HG03039 (cell line): ENCODE data around the gene SEMA4D.
"Not testable (repeated sequence)": the region's sequence is repeated elsewhere in the genome, so short reads cannot be mapped to it uniquely, and the experiment has no call there.

Source experiments
- ATAC-seq: cut with Tn5 transposase; IDR thresholded peaks from one replicate; pipeline ENCODE4 v1.9.1; 2021; ENCODE audit warnings: mild to moderate bottlenecking, moderate library complexity; ENCODE audit not compliant: unreplicated experiment

SEMA4D gene

GRCh38 chr9:89482056-89482851 is 15.7 kb downstream of the SEMA4D start:
- ATAC-seq, result no peak

DNA sequence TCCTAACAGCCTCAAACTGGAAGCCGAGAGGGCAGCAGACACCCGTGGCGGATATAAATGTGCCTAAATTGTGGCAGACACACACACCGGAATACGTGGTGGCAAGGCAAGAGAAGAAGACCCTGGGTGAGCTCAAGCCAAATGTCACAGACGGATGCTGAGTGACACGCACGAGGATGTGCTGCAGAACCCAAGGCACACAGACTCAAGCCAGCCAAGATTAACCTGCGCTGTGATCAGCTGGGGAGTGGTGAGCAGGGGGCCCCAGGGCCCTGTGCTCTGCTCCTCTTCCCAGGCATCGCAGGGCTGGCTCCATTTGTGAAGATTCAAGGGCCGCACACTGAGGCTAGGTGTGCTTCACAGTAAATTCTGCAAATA is 16.4 kb downstream of the SEMA4D start:
- no peak for ATAC-seq

- no peak for ATAC-seq
Observed at GRCh38 chr9:89480825-89481537, 16.9 kb downstream of the SEMA4D start.

DNA sequence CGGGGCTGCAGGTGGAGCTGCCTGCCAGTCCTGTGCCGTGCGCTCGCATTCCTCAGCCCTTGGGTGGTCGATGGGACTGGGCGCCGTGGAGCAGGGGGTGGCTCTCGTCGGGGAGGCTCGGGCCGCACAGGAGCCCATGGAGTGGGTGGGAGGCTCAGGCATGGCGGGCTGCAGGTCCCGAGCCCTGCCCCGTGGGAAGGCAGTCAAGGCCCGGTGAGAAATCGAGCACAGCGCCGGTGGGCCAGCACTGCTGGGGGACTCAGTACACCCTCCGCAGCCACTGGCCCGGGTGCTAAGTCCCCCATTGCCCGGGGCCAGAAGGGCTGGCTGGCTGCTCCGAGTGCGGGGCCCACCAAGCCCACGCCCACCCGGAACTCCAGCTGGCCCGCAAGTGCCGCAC is 17.5 kb downstream of the SEMA4D start:
- not testable (repeated sequence) for ATAC-seq

GRCh38 chr9:89479669-89480011 is 18.3 kb downstream of the SEMA4D start:
- ATAC-seq, result not testable (repeated sequence)

GRCh38 chr9:89478821-89479668 is 18.9 kb downstream of the SEMA4D start:
- ATAC-seq, result no peak

- no peak for ATAC-seq
Observed at GRCh38 chr9:89477811-89478630, 19.9 kb downstream of the SEMA4D start.

GRCh38 chr9:89477384-89477783 is 20.5 kb downstream of the SEMA4D start:
- no peak for ATAC-seq

- no peak for ATAC-seq
Observed at GRCh38 chr9:89476546-89476945, 21.4 kb downstream of the SEMA4D start.

GRCh38 chr9:89475891-89476440 is 21.9 kb downstream of the SEMA4D start:
- ATAC-seq, result no peak

DNA sequence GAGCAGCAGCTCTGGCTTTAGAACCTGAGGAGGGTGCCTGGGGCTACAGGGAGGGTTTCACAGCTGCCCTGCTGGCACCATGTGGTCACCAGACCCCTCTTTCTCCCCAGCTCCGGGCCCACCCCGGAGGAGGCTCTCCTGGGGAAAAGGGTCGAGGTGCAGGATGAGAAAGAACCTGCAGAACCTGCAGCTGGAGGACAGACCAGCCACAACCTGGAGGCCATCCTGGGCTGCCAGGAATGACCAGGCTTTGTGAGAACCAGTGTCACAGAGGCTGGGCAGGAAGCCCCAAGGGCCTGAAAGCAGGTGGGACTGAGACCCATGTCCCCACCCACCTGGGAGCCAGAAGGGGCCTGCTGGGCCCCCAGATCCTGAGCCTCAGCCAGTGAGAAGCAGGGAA is 23.0 kb downstream of the SEMA4D start:
- no peak for ATAC-seq

- ATAC-seq, result no peak
Observed at GRCh38 chr9:89473762-89474469, 24.0 kb downstream of the SEMA4D start.

DNA sequence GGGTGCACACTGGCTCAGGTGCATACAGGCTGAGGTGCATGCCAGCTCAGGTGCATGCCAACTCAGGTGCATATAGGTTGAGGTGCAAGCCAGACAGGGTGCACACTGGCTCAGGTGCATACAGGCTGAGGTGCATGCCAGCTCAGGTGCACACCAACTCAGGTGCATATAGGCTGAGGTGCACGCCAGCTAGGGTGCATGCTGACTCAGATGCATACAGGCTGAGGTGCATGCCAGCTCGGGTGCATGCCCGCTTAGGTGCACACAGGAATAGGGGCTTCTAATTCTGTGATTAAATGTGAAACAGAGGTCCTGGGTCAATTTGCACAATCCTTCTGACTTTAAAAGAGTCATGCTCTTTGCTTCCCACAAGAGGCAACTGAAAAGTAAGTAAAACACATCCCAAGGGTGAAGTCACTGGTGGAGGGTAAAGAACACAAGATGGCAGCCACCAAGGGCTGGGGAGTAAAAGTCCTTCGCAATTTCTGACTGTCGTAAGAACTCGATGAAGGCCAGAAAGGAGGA is 26.1 kb downstream of the SEMA4D start:
- not testable (repeated sequence) for ATAC-seq

GRCh38 chr9:89471390-89471789 is 26.5 kb downstream of the SEMA4D start:
- no peak for ATAC-seq

DNA sequence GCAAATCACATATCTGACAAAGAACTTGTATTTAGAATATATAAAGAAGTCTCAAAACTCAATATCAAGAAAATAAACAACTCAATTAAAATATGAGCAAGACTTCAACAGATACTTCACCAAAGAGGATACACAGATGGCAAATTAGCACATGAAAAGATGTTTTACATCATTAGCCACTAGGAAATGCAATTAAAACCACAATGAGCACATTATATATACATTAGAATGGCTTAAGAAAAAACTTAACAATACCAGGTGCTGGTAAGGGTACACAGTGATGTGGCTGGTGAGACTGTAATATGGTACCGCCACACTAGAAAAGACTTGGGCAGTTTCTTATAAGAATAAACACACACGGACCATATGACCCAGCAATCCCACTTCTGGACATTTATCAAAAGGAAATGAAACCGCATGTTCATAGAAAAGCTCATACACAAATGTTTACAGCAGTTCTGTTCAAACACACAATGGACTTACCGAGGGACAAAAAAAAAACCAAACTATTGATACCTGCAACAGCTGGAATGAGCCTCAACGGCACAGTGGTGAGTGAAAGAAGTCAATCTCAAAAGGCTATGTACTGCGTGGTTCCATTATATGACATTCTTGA is 27.6 kb downstream of the SEMA4D start:
- no peak for ATAC-seq

- ATAC-seq, result no peak
Observed at GRCh38 chr9:89469003-89469402, 28.9 kb downstream of the SEMA4D start.

DNA sequence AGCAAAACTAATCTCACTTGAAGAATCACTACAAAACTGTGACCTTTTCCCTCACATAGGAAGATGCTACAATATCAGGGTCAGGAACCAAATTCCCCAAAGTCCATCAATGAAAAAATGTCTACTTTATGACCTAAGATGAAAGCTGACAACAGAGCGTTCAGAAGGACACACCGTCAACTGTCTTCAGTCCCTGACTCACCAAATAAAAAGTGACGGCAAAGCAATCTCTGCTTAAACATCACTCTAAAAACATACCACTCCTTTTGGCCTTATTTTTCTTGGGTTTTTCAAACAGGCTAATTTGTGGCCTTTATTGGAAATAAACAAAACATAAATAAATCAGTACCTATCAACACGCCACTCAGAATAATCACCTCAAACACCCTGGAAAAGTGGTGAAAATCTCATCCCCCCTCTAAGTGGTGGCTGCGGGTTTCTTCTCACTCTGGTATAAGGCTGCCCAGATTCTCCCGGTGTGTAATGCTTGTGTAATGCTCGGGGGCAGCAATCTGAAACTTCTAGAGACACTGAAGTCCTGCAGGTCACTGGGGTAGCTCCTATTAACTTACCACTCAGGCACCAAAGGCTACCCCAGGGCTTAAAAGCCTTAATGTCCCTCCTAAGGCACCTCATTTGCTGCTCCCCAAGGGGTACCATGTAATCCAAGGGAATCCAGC is 29.5 kb downstream of the SEMA4D start:
- ATAC-seq, result no peak

DNA sequence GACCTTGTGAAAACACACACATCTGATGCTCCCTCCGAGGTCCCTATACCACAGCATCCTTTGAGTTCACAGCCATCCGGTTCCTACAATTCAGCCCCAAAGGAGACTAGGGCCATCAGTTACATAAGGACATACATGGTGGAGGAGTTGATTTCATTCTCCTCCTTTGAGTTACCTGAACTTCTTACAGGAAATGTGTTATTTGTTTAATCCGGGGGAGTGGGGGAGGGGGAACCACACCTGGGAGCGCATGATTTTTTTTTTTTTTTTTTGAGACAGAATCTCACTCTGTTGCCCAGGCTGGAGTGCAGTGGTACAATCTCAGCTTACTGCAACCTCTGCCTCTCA is 30.7 kb downstream of the SEMA4D start:
- ATAC-seq, result no peak
